Activated CD4-positive, alpha-beta T cell treated with anti-CD3 and anti-CD28 coated beads for 48 hours (primary cell): ENCODE results near the gene ZNF77.
"Not testable (repeated sequence)": the region's sequence is repeated elsewhere in the genome, so short reads cannot be mapped to it uniquely, and the experiment has no call there.

Source experiments
- DNase-seq: peaks from one replicate; pipeline ENCODE4 v3.0.0-alpha.2; 2020

The ZNF77 gene

DNA sequence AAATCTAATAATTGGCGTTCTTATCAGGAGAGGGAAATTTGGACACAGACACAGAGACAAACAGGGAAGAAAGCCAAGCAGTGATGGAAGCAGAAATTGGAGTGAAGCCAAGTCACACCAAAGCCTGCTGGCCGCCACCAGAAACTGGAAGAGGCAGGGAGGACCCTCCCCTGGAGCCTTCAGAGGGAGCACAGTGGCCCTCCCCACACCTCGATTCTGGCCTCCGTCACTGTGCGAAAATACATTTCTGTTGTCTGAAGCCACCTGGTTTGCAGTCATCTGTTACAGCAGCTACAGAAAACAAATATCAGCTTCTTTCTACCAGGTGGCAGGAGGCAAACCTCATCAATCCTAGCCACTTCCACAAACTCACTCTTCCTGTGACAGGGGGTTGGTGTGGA is 24.3 kb upstream of the ZNF77 start:
- DNase-seq, result no peak

- DNase-seq, result no peak
These were observed 23.2 kb upstream of the ZNF77 start for GRCh38 chr19:2967972-2968371.

DNA sequence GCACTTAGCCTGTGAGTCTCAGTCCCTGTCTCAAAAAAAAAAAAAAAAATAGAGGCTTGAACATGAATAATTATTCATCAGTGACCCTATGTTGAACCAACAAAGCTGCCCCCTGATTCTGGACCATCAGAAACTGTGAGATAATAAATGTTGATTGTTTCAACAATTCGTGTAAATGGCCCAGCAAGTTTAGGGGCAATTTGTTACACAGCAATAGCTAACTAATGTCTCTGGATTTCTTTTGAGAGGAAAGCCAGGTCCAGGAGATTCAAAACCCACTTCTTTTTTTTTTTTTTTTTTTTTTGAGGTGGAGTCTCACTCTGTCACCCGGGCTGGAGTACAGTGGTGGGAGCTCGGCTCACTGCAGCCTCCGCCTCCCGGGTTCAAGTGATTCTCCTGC is 20.1 kb upstream of the ZNF77 start:
- no peak for DNase-seq

DNA sequence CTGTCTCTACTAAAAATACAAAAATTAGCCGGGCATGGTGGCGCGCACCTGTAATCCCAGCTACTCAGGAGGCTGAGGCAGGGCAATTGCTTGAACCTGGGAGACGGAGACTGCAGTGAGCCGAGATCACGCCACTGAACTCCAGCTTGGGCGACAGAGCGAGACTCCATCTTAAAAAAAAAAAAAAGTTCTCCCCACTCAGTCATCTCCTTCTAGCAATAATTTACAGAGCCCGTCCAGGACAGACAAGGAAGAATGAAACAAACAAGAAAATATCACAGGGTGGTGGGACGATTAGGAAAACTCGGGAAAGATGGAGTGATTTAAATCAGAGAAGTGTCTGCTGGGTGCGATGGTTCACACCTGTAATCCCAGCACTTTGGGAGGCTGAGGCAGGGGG is 18.9 kb upstream of the ZNF77 start:
- not testable (repeated sequence) for DNase-seq

DNA sequence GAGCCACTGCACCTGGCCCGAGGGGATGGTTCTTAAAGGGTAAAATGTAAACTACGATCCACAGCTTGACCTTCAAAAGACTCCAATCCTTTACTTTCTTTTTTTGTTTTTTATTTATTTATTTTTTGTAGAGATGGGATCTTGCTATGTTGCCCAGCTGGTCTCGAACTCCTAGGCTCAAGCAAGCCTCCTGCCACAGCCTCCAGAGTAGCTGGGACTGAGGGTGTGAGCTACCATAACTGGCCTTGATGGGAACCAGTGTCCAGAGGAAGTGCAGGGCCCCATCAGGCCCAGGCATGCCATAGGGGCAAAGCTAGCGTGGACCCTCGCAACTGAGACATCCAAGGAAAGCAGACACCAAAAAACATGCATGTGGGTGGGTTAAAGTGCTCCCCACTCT is 18.4 kb upstream of the ZNF77 start:
- DNase-seq, result no peak

DNA sequence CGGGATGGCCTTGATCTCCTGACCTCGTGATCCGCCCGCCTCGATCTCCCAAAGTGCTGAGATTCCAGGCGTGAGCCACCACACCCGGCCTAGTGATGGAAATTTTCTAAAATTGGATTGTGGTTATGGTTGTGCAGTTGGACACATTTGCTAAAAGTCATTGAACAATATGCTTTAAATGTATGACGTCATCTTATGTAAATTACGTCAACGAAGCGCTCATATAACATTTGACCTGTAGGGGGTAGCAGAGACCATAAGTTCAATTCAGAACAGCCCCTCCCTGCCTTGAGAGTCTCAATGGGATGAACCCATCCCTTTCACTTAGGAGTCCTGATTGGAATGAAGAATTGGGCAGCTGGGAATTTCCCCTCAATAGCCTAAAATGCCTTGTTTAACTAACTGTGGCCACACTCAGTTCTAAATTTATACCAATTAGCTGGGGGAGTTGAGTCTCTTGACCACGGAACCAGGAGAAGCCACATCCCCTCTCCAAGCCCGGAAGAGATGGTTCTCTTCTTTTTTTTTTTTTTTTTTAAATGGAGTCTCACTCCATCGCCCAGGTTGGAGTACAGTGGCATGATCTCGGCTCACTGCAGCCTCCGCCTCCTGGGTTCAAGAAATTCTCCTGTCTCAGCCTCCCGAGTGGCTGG is 17.4 kb upstream of the ZNF77 start:
- DNase-seq, result peak; percentile 50

DNA sequence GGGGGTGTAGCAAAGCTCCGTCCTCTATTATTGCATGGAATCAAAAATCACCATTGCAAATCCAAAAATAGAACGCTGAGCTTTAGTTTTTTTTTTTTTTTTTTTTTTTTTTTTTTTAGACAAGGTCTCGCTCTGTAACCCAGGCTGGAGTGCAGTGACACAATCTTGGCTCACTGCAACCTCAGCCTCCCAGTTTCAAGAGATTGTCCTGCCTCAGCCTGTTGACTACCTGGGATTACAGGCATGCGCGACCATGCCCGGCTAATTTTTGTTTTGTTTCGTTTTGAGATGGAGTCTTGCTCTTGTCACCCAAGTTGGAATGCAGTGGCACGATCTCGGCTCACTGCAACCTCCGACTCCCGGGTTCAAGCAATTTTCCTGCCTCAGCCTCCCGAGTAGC is 15.3 kb upstream of the ZNF77 start:
- no peak for DNase-seq

DNA sequence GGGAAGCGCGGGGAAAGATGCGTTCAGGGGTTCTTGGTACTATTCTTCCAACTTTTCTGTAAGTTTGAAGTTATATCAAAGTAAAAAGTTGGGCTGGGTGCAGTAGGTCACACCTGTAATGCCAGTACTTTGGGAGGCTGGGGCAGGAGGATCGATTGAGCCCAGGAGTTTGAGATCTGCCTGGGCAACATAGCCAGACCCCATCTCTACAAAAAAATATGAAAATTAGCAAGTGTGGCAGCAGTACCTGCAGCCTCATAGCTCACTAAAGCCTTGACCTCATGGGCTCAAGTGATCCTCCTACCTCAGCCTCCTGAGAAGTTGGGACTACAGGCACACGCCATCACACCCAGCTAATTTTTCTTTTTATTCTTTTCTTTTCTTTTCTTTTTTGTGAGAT is 12.4 kb upstream of the ZNF77 start:
- DNase-seq, result no peak

DNA sequence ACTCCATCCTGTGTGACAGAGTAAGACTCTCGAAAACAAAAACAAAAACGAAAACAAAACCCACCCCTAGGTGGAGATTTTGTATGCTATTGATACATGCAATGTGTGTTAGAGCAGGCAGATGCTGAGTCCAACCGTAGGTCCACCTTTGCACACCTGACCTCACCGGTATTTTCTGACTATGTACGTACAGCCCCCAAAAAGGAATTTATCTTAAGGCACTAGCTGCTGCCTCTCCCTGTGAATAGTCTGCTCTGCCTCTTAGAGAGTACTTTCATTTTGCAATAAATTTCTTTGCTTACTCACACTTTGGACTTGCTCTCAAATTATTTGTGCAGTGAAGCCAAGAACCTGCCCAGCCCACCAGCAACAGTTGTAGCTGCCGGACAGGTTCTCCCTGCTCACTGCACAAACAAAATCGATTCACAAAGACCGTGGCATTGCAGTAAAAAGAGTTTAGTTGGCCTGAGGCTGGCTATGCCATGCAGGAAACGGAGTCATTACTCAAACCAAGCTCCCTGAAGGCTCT is 8.2 kb upstream of the ZNF77 start:
- no peak for DNase-seq

- peak; percentile 100 for DNase-seq
These were observed 5.7 kb upstream of the ZNF77 start for GRCh38 chr19:2950286-2951124.

- no peak for DNase-seq
These were observed 5.1 kb upstream of the ZNF77 start for GRCh38 chr19:2949939-2950285.

GRCh38 chr19:2945575-2946184 is 909 bp upstream of the ZNF77 start:
- DNase-seq, result no peak

DNA sequence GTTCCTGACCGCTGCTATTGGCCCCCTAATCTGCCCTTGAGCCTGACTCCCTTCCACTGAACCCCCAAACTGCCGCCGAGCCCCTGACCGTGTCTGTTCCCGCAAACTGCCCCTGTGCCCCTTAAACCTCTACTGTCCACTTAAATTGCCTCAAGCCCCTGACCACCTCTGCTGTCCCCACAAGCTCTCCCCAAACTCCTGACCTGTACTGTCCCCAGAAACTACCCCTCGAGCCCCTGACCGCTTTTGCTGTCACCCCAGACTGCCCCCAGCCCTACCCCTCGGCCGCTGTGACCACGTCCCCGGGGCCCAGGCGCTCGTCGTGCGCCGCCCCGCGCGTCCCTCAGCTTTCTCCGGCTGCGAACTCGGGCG is 382 bp downstream of the ZNF77 start:
- DNase-seq, result no peak

DNA sequence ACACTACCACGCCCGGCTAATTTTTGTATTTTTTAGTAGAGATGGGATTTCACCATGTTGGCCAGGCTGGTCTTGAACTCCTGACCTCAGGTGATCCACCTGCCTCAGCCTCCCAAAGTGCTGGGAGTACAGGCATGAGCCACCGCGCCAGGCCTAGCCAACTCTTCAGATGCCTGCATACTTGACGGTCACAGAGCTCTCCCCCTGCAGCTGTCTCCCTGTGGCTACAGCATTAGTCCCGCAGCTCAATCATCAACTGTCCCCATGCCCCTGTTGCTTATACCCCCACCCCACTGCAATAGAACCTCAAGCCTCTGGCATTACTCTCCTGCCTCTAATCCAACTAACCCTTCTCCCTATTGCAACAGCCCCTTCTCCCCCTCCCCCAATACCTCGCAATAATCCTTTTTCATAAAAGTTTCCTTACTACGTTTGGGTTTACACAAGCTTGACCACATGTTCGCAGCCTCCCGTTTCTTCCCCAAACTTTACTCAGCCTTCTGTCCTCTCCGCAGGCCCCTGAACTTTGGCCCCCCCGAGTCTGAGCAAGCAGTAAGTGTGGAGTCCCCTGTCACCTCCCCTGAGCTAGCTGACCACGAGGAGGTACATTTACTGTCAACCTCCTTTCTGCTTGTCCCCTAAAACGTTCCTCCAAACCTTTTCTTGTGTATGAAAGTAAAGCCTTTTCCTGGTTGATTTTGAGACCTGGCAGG is 1.7 kb downstream of the ZNF77 start:
- no peak for DNase-seq

GRCh38 chr19:2935863-2936262 is 8.9 kb downstream of the ZNF77 start:
- DNase-seq, result not testable (repeated sequence)

- DNase-seq, result no peak
These were observed 11.3 kb downstream of the ZNF77 start for GRCh38 chr19:2933490-2933910.

DNA sequence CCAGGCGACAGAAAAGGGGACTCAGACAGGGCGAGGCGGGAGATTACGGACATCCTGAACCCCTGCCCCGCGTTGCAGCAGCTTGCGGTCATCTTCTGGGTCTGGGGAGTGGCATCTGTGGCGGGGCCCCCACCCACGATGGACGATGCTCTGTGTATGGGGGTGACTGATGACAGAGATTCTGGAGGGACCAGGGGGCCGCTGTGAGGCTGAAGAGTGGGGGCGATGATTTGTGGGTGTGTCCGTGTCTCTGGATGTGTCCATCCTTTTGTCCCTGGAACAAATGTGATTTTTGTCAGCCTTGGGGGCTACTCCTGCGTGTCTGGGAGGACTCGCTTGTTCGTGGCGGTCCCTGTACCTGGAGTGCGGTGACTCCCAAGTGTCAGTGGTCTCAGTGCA is 17.7 kb downstream of the ZNF77 start:
- DNase-seq, result no peak

DNA sequence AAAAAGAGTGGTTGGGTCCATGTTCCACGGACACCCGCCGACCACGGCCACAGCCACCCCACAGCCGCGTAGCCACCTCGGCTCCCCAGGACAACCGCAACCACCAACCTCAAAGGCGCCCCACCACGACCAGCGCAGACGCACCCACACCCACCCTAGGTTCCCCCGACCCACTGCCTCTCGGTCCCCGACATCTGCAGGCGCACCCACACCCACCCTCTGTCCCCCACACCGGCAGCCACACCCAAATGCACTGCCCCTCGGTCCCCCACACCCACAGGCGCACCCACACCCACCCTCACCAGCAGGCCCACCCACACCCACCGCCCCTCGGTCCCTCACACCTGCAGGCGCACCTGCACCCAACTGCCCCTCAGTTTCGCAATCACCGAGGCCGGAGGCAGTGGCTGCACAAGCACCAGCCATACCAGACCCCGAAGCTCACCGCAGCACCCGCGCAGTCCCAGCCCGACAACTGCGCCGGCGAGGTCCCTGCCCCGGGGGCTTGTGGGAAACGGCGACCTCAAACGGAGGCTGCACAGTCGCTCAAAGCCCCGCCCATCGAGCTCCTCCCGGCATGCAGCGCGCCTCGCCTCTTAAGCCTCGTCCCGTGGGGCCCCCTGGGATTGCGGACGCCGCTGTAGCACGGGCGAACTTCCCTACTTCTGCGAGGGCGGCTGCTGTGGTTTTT is 18.3 kb downstream of the ZNF77 start:
- no peak for DNase-seq

GRCh38 chr19:2923510-2923909 is 21.3 kb downstream of the ZNF77 start:
- no peak for DNase-seq

DNA sequence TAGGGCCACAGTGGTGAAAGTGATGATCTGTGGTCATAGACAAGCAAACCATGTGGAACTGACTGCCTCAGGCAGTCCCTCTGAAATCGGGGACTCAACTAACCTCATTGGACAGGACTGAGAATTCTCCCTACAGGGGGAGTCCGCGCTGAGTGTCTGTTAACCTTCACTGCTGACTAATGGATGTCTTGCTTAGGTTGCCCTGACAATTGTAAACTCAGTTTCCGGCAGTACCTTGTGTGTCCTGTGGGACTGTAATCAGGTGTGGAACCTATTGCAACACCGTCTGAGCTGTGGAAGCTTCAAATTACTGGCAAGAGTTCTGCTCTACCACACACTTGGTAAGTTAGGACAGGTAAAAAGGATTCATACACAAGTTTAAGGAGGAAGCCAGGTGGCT is 21.8 kb downstream of the ZNF77 start:
- no peak for DNase-seq

GRCh38 chr19:2917275-2918184 is 27.2 kb downstream of the ZNF77 start:
- no peak for DNase-seq

GRCh38 chr19:2912306-2912705 is 32.5 kb downstream of the ZNF77 start:
- peak; percentile 40 for DNase-seq
